HG03558 (cell line): ENCODE data around the gene CLIC3.

Experiments
- ATAC-seq: cut with Tn5 transposase; IDR thresholded peaks from one replicate; pipeline ENCODE4 v1.9.1; 2021; ENCODE audit warnings: moderate number of reproducible peaks; ENCODE audit not compliant: unreplicated experiment; ENCODE audit errors: extremely low read depth

Gene CLIC3

DNA sequence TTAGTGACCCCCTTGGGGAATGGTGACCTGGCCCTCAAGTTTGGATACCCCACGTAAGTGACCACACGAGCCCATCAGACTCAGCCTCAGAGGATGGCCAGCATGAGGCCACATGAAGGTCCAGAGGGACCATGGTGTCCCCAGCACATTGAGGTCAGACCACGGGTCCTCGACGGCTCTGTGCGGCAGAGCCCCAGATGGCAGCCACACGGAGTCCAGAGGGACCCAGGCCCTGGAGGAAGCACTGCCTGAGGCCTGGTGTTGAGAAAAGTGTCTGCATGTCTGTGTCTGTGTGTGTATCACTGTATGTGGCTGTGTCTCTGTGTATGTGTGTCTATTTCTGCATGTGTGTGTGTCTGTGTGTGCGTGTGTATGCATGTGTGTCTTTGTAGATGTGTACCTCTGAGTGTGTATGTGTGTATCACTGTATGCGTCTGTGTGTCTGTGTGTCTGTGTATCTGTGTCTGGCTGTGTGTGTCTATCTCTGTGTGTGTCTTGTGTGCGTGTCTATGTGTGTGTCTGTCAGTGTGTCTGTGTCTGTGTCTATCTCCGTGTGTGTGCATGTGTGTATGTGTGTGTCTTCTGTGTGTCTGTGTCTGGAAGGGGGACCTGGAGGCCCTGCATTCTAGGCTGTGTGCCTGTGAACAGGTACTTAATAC, 12.6 kb downstream of the CLIC3 start:
- no peak for ATAC-seq

- no peak for ATAC-seq
These were observed 13.2 kb downstream of the CLIC3 start for GRCh38 chr9:136983167-136983566.

DNA sequence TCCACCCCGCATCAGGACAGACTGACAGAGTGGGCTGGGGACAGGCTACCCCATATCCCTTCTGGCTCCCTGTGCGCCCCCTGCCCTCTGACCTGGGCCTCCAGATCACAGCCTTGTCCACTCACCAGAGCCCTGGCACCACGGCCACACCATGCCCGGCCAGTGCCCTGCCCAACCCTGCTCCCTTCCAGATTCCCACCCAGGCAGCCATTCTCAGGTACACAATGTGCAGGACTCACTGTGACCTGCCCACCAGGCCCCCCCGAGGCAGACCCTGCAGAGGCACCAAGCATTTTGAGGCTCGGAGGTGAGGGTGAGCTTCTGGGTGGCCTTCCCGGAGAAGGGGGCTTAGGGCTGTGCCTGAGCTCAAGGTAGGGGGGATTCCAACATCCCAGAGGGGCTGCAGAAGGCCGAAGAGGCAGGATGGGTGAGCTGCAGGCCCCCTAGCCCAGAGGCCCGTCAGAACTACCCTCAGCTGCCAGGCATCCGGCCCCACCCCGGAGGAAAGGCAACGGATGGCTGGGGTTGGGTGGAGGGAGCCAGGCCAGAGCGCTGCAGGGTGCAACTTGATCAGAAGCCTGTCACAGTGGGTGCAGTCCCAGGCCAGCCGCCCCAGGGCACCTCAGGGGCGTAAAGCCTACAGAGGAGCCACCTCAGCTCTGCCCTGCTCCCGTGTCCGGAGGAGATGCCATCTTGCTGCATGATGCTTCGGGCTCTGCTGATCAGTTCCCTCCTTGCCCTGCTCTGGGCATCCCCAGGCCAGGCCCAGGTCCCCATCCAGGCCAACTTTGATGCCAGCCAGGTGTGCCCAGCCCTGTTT, 13.9 kb downstream of the CLIC3 start, which contains the start of gene LCNL1:
LCNL1 (plus strand) TSS at position 762 of the 820 bp plus-strand sequence. CDS start 594 bp downstream, outside the sequence.
- no peak for ATAC-seq

DNA sequence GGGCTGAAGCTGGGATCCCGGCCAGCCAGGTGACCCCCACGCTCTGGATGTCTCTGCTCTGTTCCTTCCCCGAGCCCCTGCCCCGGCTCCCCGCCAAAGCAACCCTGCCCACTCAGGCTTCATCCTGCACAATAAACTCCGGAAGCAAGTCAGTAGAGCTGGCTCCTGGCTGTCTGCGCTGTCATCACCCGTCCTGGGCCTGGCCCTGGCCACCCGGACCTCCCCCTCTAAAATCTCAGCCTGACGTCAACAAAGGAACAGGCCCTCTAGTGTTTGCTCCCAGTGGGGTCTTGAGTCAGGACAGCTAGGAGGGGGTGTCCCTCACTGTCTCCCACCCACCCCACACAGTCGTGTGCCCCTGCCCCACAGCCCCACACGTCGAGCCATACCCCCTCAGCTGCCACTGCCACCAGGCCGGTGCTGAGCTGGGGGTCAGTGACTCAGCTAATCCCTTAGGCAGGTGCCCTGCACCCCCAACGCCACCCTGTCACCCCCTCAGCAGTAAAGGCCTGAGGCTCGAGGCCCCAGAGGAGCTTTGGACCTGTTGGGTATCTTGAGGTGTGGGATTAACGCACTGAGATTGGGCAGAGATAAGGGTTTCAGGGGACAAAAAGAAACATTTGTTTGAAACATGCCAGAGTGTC, 14.7 kb downstream of the CLIC3 start:
- ATAC-seq: no peak

DNA sequence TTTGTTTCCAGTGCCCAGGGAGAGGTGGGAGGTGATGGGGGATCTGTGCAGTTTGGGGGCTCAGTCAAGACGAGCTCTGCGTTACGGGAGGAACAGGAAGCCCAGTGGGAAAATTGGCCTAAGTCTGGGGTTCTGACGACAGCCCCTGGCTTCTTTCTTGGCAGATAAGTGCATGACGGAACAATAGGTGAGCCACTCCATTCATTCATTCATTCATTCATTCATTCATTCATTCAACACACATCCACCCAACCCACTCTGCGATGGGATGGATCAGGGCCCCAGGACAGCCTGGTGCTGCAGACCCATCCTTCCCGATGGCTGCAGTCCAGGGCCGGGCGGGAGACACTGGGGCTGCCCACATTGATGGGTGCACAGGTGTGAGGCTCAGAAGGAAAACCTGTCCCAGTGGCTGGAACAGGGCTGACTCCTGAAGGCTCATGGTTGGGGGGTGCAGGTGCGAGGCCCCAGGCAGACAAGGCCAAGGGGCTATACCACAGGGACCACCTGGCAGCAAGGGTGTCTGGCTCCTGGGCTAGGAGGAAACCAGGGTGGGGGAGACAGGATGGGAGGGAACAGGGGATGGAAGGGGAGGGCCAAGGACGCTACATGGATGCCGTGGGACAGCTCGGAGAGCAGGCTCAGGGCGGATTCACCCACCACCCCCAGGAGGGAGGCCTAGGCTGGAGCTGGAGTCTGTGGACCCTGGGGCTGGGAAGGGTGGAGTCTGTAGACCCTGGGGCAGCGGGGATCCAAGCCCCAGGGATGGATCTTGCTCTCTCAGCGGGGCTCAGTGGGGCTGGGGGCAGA, 15.5 kb downstream of the CLIC3 start:
- no peak for ATAC-seq

- no peak for ATAC-seq
These were observed 16.4 kb downstream of the CLIC3 start for GRCh38 chr9:136979769-136980587.

GRCh38 chr9:136978865-136979544, 17.4 kb downstream of the CLIC3 start:
- no peak for ATAC-seq

DNA sequence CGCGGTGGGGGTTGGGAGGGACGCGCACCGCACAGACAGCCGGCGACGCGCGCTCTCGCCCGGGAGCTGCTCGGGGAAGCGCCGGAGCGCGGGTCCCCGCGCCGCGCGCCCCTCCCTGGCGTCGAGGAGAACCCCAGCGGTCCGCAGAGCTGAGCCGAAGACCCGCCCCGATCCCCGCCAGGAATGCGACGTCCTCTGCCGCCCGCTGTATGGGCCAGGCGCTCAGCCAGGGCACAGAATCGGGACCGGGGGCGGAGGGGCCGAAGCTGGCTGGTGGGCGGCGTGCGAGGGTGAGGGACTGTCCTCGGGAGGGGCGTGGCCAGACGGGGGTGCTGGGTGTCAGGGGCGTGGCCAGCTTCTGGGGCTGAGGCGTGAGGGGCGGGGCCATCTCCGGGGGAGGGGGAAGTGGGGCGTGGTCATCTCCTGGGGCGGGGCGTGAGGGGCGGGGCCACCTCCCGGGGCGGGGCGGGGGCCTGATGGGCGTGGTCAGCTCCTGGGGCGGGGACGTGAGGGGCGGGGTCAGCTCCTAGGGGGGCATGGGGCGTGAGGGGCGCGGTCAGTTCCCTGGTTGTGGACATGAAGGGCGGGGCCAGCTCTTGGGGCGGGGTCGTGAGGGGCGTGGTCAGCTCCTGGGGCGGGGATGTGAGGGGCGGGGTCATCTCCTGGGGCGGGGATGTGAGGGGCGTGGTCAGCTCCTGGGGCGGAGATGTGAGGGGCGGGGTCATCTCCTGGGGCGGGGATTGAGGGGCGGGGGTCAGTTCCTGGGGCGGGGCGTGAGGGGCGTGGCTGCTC, 18.1 kb downstream of the CLIC3 start:
- no peak for ATAC-seq

GRCh38 chr9:136977649-136978072, 18.7 kb downstream of the CLIC3 start:
- ATAC-seq: no peak

GRCh38 chr9:136977223-136977622, 19.1 kb downstream of the CLIC3 start, which contains the start of gene PTGDS:
Gene PTGDS, plus strand, starts transcription at chr9:136977504. Its CDS starts 75 bp downstream, at chr9:136977579.
- no peak for ATAC-seq

- no peak for ATAC-seq
These were observed 20.7 kb downstream of the CLIC3 start for GRCh38 chr9:136975644-136976043.

GRCh38 chr9:136974817-136975535, 21.4 kb downstream of the CLIC3 start:
- no peak for ATAC-seq

DNA sequence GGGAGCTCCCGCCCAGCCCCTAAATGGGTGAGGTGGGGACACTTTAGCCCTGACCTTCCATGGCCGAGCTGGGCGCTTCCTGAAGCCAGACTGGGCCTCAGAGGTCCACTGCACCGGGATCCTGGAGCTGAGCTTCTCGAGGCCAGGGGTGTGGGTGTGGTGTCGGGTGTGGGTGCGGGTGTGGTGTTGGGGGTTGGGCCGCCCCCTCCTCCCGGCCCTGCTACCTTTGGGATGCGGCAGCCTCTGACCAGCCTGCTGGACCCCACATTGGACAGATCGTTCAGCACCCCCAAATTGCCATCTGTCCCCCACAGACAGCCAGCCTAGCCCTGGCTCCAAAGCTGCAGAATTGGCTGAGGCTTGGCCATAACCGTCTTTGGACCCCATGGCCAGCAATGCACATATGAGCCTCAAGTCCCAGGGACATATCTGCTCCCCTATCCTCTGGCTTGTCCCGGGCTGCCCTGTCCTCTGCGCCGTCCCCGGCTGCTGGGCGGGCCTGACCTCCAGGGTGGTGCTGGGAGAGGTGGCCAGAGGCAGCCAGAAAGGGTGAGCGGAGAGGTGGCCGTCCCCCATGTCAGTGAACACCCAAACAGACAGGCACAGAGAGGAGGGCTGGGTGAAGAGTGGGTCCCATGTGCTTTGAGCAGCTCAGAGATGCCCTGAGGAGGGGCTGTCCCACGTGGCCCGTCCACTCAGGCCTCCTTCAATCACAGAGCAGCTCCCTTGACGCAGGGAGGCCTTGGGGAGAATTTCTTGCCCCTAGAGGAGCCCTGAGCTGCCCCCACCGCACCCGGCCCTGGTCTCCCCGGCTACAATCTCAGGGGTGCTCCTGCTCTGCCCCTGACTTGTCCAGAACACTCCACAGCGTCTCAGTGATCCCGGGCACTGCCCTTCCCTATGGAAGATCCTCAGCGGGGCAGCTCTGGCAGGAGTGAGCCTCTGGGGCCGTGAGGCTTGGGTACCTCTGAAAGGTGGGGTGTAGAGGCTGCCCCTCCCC, 22.4 kb downstream of the CLIC3 start:
- no peak for ATAC-seq

DNA sequence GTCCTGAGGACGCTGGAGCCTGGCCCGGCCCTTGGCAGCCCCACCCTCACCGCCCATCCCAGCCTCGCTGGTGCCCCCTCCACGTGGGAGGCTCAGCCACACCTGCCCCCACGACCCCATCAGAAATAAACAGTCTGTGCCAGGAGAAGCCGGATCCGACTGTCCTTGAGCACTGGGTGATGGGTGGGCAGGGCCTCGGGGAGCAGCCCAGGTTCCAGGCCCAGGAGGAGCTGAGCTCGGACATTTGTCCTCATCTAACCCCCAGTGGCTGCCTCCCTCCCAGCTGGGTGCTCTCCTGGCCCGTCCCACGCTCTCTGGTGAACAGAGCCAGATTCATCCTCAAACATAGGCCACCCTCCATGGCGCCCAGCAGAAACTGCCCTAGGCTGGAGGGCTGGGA, 23.6 kb downstream of the CLIC3 start:
- ATAC-seq: no peak

GRCh38 chr9:136972335-136972734, 24.0 kb downstream of the CLIC3 start:
- no peak for ATAC-seq

- ATAC-seq: no peak
These were observed 24.6 kb downstream of the CLIC3 start for GRCh38 chr9:136971746-136972145.
